ENCODE data around the gene IQCM. TPM values are rescaled to one million over a fixed set of nuclear protein-coding genes. Genes with fewer than 3 reads are reported as not detected.
"Not testable (repeated sequence)": the region's sequence is repeated elsewhere in the genome, so short reads cannot be mapped to it uniquely, and the experiment has no call there.

IQCM gene
- total RNA-seq, 1 donor from 2014 or later: not detected

- Mint-ChIP-seq H3K27ac (ENCODE audit: unreplicated experiment) (no peak overlapping the region), H3K4me1 (ENCODE audit: unreplicated experiment) (no peaks in the 10 kb centered on the region), H3K27me3 (ENCODE audit: unreplicated experiment) (no peaks in the 10 kb centered on the region), H3K36me3 (ENCODE audit: unreplicated experiment) (no peaks in the 10 kb centered on the region), H3K9me3 (ENCODE audit: unreplicated experiment) (no peaks in the 10 kb centered on the region), H3K4me3 (ENCODE audit: unreplicated experiment) (no peak overlapping the region)
- DNase-seq (ENCODE audit: extremely low spot score, unreplicated experiment): no peak
- TF ChIP-seq CTCF (IDR thresholded peaks at IDR 0.05): no peak
These were observed 471.2 kb downstream of the IQCM start for GRCh38 chr4:149344436-149344835.

DNA sequence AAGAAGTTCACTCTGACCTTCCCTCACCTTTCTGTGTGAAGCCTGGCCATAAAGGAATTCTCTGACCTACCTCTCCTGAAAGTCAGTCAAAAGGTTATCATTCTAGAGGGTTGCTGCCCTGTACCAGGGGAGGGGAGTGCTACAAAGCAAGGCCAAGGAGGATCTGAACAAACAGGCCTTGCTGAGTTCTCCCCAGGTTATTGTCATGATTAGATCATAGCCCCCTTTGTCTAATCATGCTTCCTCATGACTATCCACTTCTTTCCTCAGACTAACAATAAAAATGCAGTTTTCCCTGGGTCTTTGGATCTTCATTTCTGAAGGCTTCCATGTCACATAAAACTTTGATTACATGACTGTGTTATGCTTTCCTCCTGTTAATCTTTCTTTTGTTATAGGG is 472.0 kb downstream of the IQCM start:
- Mint-ChIP-seq H3K4me1 (ENCODE audit: unreplicated experiment) (no peaks in the 10 kb centered on the region), H3K9me3 (ENCODE audit: unreplicated experiment) (peaks cover 3% of the 10 kb centered on the region), H3K4me3 (ENCODE audit: unreplicated experiment) (no peak overlapping the region), H3K27me3 (ENCODE audit: unreplicated experiment) (no peaks in the 10 kb centered on the region), H3K27ac (ENCODE audit: unreplicated experiment) (no peak overlapping the region), H3K36me3 (ENCODE audit: unreplicated experiment) (no peaks in the 10 kb centered on the region)
- no peak for TF ChIP-seq CTCF (IDR thresholded peaks at IDR 0.05)
- DNase-seq (ENCODE audit: extremely low spot score, unreplicated experiment): no peak

GRCh38 chr4:149341117-149341516 is 474.5 kb downstream of the IQCM start:
- not testable (repeated sequence) for H3K36me3 Mint-ChIP-seq (ENCODE audit: unreplicated experiment); H3K27me3 Mint-ChIP-seq (ENCODE audit: unreplicated experiment); H3K4me3 Mint-ChIP-seq (ENCODE audit: unreplicated experiment); H3K4me1 Mint-ChIP-seq (ENCODE audit: unreplicated experiment); H3K27ac Mint-ChIP-seq (ENCODE audit: unreplicated experiment); DNase-seq (ENCODE audit: extremely low spot score, unreplicated experiment)
- peaks cover 15% of the 10 kb centered on the region for H3K9me3 Mint-ChIP-seq (ENCODE audit: unreplicated experiment)

GRCh38 chr4:149328161-149328560 is 487.5 kb downstream of the IQCM start:
- no peaks in the 10 kb centered on the region for H3K4me1 Mint-ChIP-seq (ENCODE audit: unreplicated experiment)
- no peak overlapping the region for H3K4me3 Mint-ChIP-seq (ENCODE audit: unreplicated experiment)
- TF ChIP-seq CTCF (IDR thresholded peaks at IDR 0.05): no peak

GRCh38 chr4:149322203-149322602 is 493.4 kb downstream of the IQCM start:
- TF ChIP-seq CTCF (IDR thresholded peaks at IDR 0.05): no peak
- no peak for DNase-seq (ENCODE audit: extremely low spot score, unreplicated experiment)
- Mint-ChIP-seq H3K9me3 (ENCODE audit: unreplicated experiment) (peaks cover 33% of the 10 kb centered on the region), H3K27ac (ENCODE audit: unreplicated experiment) (no peak overlapping the region), H3K27me3 (ENCODE audit: unreplicated experiment) (no peaks in the 10 kb centered on the region), H3K4me1 (ENCODE audit: unreplicated experiment) (no peaks in the 10 kb centered on the region), H3K36me3 (ENCODE audit: unreplicated experiment) (no peaks in the 10 kb centered on the region), H3K4me3 (ENCODE audit: unreplicated experiment) (no peak overlapping the region)

More at GRCh38 chr4:149328161-149328560, 487.5 kb downstream of the IQCM start:
- Mint-ChIP-seq H3K36me3 (ENCODE audit: unreplicated experiment) (no peaks in the 10 kb centered on the region), H3K9me3 (ENCODE audit: unreplicated experiment) (peaks cover 20% of the 10 kb centered on the region), H3K27ac (ENCODE audit: unreplicated experiment) (no peak overlapping the region), H3K27me3 (ENCODE audit: unreplicated experiment) (no peaks in the 10 kb centered on the region)
- DNase-seq (ENCODE audit: extremely low spot score, unreplicated experiment): no peak

GRCh38 chr4:149321438-149321837 is 494.2 kb downstream of the IQCM start:
- Mint-ChIP-seq H3K27ac (ENCODE audit: unreplicated experiment) (no peak overlapping the region), H3K4me1 (ENCODE audit: unreplicated experiment) (no peaks in the 10 kb centered on the region), H3K36me3 (ENCODE audit: unreplicated experiment) (no peaks in the 10 kb centered on the region), H3K9me3 (ENCODE audit: unreplicated experiment) (peaks cover 33% of the 10 kb centered on the region), H3K27me3 (ENCODE audit: unreplicated experiment) (no peaks in the 10 kb centered on the region), H3K4me3 (ENCODE audit: unreplicated experiment) (no peak overlapping the region)
- no peak for TF ChIP-seq CTCF (IDR thresholded peaks at IDR 0.05)
- no peak for DNase-seq (ENCODE audit: extremely low spot score, unreplicated experiment)

Data from osteocyte (in vitro differentiated cells).